GM12801 (cell line): ENCODE measurements around the gene DLK1.

Source experiments
- CTCF ChIP-seq: IDR thresholded peaks from one replicate; pipeline ENCODE4 v1.5.1; 2011; ENCODE audit warnings: control low read depth; ENCODE audit not compliant: insufficient read length; ENCODE audit errors: extremely low read depth

DLK1 gene

DNA sequence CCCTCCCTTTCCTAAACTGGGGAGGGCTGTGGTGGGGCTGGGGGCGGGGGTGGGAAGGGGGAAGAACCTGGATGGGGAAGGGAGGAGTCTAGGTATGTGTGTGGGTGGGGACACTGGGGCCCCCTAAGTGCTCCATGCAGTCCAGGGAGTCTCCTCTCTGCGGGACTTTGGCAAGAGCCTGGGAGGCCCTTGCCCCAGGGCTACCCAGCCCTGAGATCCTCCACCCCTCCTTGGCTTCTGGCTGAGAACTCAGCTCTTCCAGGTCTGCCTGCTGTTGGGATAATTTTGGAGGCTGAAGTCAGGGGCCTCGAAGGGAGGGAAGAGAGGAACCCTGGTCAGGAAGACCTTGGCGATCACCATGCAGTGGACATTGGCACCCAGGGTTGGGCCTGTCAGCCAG, 2.2 kb upstream of the DLK1 start:
- no peak for TF ChIP-seq CTCF

- no peak for TF ChIP-seq CTCF
These were observed 905 bp upstream of the DLK1 start for GRCh38 chr14:100725587-100726387.

DNA sequence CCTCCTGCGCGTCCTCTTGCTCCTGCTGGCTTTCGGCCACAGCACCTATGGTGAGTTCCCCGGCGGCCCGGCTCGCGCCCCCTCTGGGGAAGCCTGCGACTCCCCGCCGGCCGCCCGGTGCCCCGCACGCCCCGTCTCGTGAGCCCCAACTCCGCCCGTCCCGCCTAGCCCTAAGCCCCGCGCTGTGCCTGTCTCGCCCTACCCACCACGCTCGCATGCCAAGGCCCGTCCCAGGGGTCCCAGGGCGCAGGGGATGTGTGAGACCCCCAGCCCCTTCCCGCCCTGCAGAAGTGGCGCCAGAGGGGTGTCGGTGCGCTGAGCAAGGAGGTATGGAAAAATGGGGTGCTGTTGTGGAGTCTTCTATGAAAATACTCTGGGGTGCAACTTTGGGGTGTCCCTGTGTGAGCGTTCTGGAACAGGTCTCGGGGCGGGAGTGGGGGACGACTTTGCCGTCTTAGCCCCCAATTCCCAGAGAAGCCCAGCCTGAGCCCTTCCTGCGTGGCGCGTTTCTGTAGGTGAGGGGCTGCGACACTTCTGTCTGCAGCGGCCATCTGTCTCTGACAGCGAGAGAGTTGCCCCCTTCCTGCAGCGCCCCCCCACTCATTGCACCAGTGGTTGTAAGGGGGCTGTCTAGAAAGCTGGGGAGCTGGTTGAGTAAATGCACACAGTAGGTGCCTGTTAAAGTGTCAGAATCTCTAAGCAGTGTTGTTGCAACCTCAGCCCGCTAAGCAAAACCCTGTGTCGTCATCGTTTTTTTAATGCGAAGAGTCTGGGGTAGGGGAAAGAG, 587 bp downstream of the DLK1 start:
- no peak for TF ChIP-seq CTCF

DNA sequence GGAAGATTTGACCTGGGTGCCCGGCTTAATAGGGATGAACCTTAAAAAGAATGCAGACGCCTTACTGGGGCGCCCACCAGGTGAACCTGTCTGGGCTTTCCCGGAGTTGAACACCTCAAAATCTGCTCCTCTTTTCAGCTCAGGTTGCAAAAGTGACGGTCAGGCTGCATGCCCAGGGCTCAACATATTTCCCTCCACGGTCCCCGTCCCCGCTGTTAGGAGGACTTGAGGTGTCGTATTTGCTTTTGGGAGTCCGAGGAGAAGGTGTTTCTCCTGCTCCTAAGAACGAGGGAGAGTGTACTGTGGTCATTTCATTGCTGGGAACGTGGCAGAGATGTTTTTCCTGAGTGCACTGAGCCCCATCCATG, 1.2 kb downstream of the DLK1 start:
- no peak for TF ChIP-seq CTCF

- TF ChIP-seq CTCF = no peak
These were observed 2.3 kb downstream of the DLK1 start for GRCh38 chr14:100728962-100729361.

- TF ChIP-seq CTCF = no peak
These were observed 3.3 kb downstream of the DLK1 start for GRCh38 chr14:100729982-100730381.

DNA sequence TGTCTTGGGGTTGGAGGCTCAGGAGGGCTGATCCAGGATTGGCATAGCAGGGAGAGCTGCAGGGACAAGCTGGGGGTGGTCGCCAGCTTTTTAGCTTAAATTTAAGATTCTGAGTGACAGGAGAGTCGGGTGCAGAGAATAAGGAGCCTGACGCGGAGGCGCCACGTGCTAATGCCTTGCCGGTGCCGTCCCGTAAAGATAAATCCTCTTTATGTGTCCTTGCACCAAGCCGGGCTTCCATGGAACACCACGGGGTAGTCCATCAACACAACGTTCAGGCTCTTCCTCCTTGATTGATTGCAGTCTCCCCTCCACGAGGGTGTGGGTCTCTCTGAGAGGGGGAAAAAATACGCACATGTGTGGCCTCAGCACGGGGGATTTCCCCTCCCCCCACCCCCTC, 3.9 kb downstream of the DLK1 start:
- no peak for TF ChIP-seq CTCF
